ENCODE measurements around the gene PRPF19.

PRPF19 gene

GRCh38 chr11:60855726-60856633 lies 50.4 kb downstream of the PRPF19 start, which contains the start of gene PTGDR2:
TSS of gene PTGDR2 (minus strand) at chr11:60855950. CDS start at chr11:60853722, 2,228 bp downstream.
- no peak within 1 kb of the TSS for H3K4me3 Mint-ChIP-seq
- no peak for ATAC-seq
- peaks cover 44% of the 10 kb centered on the region for H3K4me1 Mint-ChIP-seq
- H3K9me3 Mint-ChIP-seq = no peaks in the 10 kb centered on the region
- H3K27ac Mint-ChIP-seq = no peak within 1 kb of the TSS
- H3K27me3 Mint-ChIP-seq = no peaks in the 10 kb centered on the region
- DNase-seq = no peak

- DNase-seq (no peak), ATAC-seq (no peak)
- H3K27ac Mint-ChIP-seq = no peak overlapping the region
- H3K4me3 Mint-ChIP-seq = no peak overlapping the region
- no peaks in the 10 kb centered on the region for H3K9me3 Mint-ChIP-seq
- no peaks in the 10 kb centered on the region for H3K27me3 Mint-ChIP-seq
- peaks cover 44% of the 10 kb centered on the region for H3K4me1 Mint-ChIP-seq
Observed at GRCh38 chr11:60854847-60855725, 51.3 kb downstream of the PRPF19 start.

- DNase-seq = no peak
- H3K9me3 Mint-ChIP-seq = no peaks in the 10 kb centered on the region
- H3K4me3 Mint-ChIP-seq = no peak overlapping the region
- H3K27ac Mint-ChIP-seq = no peak overlapping the region
- ATAC-seq = no peak
- H3K27me3 Mint-ChIP-seq = no peaks in the 10 kb centered on the region
- H3K4me1 Mint-ChIP-seq = peaks cover 41% of the 10 kb centered on the region
Observed at GRCh38 chr11:60854140-60854846, 52.1 kb downstream of the PRPF19 start.

GRCh38 chr11:60852982-60853950 lies 53.1 kb downstream of the PRPF19 start:
- Mint-ChIP-seq H3K4me1 (peaks cover 31% of the 10 kb centered on the region), H3K9me3 (no peaks in the 10 kb centered on the region), H3K27me3 (no peaks in the 10 kb centered on the region), H3K27ac (no peak overlapping the region), H3K4me3 (no peak overlapping the region)
- DNase-seq (no peak), ATAC-seq (no peak)

- Mint-ChIP-seq H3K27me3 (no peaks in the 10 kb centered on the region), H3K27ac (no peak overlapping the region), H3K4me3 (no peak overlapping the region), H3K4me1 (peaks cover 21% of the 10 kb centered on the region), H3K9me3 (no peaks in the 10 kb centered on the region)
- DNase-seq (no peak), ATAC-seq (peak; percentile 20)
Observed at GRCh38 chr11:60852117-60852981, 54.0 kb downstream of the PRPF19 start.

GRCh38 chr11:60851327-60852104 lies 54.9 kb downstream of the PRPF19 start:
- no peaks in the 10 kb centered on the region for H3K9me3 Mint-ChIP-seq
- no peak overlapping the region for H3K27ac Mint-ChIP-seq
- ATAC-seq (no peak), DNase-seq (no peak)
- H3K27me3 Mint-ChIP-seq = no peaks in the 10 kb centered on the region
- H3K4me1 Mint-ChIP-seq = peaks cover 17% of the 10 kb centered on the region
- H3K4me3 Mint-ChIP-seq = no peak overlapping the region

- DNase-seq (no peak), ATAC-seq (no peak)
- H3K27me3 Mint-ChIP-seq = no peaks in the 10 kb centered on the region
- no peaks in the 10 kb centered on the region for H3K9me3 Mint-ChIP-seq
- peaks cover 16% of the 10 kb centered on the region for H3K4me1 Mint-ChIP-seq
- no peak overlapping the region for H3K4me3 Mint-ChIP-seq
- peak overlapping the region in 1 of 2 donors; percentile 85 for H3K27ac Mint-ChIP-seq
Observed at GRCh38 chr11:60849641-60850520, 56.5 kb downstream of the PRPF19 start.

- no peak for DNase-seq
- no peak for ATAC-seq
- Mint-ChIP-seq H3K27ac (peak overlapping the region in 1 of 2 donors; percentile 47), H3K4me3 (no peak overlapping the region), H3K4me1 (peaks cover 26% of the 10 kb centered on the region), H3K27me3 (no peaks in the 10 kb centered on the region), H3K9me3 (no peaks in the 10 kb centered on the region)
Observed at GRCh38 chr11:60848714-60849151, 57.7 kb downstream of the PRPF19 start.

- no peak overlapping the region for H3K4me3 Mint-ChIP-seq
Observed at GRCh38 chr11:60847896-60848295, 58.5 kb downstream of the PRPF19 start.

GRCh38 chr11:60847281-60847680 lies 59.1 kb downstream of the PRPF19 start:
- ATAC-seq = no peak
- DNase-seq = no peak

More at GRCh38 chr11:60847896-60848295, 58.5 kb downstream of the PRPF19 start:
- ATAC-seq (no peak), DNase-seq (no peak)
- peak overlapping the region in 1 of 2 donors; percentile 92 for H3K27ac Mint-ChIP-seq
- H3K27me3 Mint-ChIP-seq = no peaks in the 10 kb centered on the region
- peaks cover 32% of the 10 kb centered on the region for H3K4me1 Mint-ChIP-seq
- no peaks in the 10 kb centered on the region for H3K9me3 Mint-ChIP-seq

GRCh38 chr11:60845338-60845737 lies 61.0 kb downstream of the PRPF19 start:
- Mint-ChIP-seq H3K9me3 (peaks cover 0 to 6% of the 10 kb centered on the region in 2 donors), H3K27me3 (no peaks in the 10 kb centered on the region), H3K27ac (peak overlapping the region in 1 of 2 donors; percentile 20), H3K4me1 (peaks cover 49% of the 10 kb centered on the region), H3K4me3 (peak overlapping the region; percentile 94)
- no peak for ATAC-seq
- no peak for DNase-seq

More at GRCh38 chr11:60847281-60847680, 59.1 kb downstream of the PRPF19 start:
- Mint-ChIP-seq H3K4me3 (no peak overlapping the region), H3K27me3 (no peaks in the 10 kb centered on the region), H3K27ac (no peak overlapping the region), H3K9me3 (no peaks in the 10 kb centered on the region), H3K4me1 (peaks cover 32% of the 10 kb centered on the region)

- Mint-ChIP-seq H3K4me1 (peaks cover 52% of the 10 kb centered on the region), H3K27ac (peak overlapping the region; percentile 42 to 83), H3K4me3 (peak overlapping the region; percentile 94), H3K27me3 (no peaks in the 10 kb centered on the region), H3K9me3 (peaks cover 0 to 6% of the 10 kb centered on the region in 2 donors)
- ATAC-seq (no peak), DNase-seq (no peak)
Observed at GRCh38 chr11:60844870-60845221, 61.5 kb downstream of the PRPF19 start.

Data from stimulated activated naive CD8-positive, alpha-beta T cell treated with anti-CD3 and anti-CD28 coated beads, Interleukin-15, amount 100 ng/mL, for 72 hours (primary cell).